Stimulated activated CD4-positive, alpha-beta T cell treated with anti-CD3 and anti-CD28 coated beads, Interleukin-2, amount 100 ng/mL, for 24 hours (primary cell): ENCODE results near the gene ACER3.
"Not testable (repeated sequence)": the region's sequence is repeated elsewhere in the genome, so short reads cannot be mapped to it uniquely, and the experiment has no call there.

ENCODE experiments used
- DNase-seq, 2 donors: peaks; one replicate each; pipeline ENCODE4 v3.0.0-alpha.2; 2020

The ACER3 gene

DNA sequence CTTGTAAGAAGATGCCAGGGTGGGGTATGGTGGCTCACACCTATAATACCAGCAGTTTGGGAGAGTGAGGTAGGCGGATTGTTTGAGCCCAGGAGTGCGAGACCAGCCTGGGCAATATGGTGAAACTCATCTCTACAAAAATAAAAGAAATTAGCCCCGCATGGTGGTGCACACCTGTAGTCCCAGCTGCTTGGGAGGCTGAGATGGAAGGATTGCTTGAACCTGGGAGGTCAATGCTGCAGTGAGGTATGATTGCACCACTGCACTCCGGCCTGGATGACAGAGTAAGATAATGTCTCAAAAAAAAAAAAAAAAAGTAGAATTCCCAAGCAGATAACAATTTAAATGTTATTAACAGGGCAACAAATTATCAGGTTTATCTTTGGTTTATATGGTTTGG, 20.2 kb downstream of the ACER3 start:
- no peak for DNase-seq

DNA sequence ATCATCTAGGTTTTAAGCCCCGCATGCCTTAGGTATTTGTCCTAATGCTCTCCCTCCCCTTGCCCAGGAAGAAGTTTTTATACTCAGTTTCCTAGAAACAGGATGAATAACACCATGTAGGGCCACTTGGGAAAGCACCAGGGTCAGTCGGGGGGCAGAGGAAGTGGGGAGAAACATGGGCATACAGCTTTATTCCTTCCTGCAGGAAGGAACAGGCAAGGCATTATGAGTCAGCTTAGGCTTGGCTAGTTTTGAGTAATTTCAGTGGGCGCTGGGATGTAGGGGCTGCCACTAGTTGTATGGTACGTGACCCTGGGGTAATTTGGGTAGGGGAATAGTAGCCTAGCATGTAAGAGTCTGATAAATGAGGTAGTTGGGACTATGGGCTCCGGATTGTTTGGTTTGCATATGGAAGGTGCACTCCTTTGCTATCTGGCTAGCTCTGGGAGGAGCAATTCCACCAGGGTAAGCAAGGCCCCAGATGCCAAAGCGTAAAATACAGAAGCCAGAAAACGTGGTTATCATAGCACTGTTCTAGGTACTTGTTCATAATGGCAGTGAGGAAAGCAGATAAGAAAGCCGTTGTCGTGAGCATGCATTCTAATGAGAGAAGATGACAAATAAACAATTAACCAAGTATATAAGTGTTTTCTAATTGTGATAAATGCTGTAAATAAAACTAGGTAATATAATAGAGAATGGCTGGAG, 24.8 kb downstream of the ACER3 start:
- no peak for DNase-seq

DNA sequence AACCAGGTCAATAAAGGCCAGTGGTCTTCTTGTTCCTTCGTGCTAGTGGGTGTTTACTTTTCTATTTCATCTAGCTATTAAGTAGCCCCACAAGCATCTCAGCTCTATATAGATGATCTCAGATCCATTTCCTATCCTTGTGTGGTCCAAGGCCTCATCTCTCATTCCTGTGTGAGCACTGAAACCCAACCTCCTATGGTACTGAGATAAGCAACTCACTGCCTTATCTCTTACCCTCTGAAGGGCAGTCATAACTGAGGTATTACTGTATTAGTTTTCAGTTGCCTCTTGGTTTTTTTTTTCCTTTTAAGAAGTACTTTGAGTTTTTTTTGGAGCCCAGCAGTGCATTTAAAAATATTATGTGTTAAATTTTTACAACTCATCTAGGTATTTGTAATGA, 28.3 kb downstream of the ACER3 start:
- DNase-seq: no peak

DNA sequence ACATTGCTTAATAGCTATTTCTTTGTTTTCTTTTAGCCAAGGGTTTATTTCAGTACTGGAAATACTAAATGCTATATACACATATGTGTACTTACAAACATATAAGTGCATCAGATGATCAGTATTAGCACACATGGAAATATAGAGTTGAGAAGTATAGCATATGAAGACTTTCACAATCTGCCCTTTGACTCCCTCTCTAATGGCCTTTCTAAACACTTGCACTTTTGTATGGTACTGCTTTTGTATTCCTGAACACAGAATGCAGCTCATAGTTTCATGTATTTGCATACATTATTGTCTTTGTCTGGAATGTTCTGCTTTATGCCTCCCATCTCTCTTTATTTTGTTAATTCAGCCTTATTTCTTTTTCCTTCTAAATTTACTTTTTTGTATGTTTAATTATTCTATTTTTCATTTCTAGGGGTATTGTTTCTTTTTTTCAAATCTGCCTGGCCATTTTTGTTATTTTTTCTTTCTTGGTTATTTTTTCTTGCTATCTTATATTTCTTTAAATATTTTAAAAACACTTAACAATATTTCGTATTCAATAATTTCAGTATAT, 28.8 kb downstream of the ACER3 start:
- no peak for DNase-seq

DNA sequence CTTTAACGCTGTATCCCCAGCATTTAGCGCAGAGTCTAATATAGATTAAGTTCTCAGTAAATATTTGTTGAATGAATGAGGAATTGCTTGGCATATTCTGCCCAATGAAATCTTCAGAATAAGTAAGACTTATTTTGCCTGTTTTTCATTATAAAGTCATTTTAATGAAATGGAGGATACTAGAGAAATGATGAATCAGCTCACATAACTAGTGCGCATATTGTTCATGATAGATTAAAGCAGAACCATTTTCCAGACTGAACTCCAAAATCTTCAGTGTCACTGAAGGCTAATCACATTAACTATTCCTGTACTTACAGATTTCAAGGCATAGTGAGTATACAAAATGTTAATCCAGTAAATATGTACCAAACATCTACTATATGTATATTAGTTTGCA, 29.6 kb downstream of the ACER3 start:
- no peak for DNase-seq

DNA sequence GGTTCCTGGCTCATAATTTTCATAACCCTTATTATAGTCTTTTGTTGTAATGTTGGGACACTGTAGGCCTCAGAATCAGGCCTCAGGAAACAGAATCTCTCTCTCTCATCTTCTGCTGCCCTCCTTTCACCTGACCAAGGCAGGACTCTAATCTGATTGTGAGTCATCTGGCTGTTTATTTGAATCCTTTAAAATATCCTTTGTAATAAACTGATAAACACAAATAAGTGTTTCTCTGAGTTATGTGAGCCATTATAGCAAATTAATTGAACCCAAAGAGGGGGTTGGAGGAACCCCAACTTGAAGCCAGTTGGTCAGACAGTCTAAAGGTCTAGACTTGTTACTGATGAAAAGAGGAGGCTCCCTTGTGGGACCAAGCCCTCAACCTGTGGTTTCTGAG, 30.6 kb downstream of the ACER3 start:
- DNase-seq: no peak

DNA sequence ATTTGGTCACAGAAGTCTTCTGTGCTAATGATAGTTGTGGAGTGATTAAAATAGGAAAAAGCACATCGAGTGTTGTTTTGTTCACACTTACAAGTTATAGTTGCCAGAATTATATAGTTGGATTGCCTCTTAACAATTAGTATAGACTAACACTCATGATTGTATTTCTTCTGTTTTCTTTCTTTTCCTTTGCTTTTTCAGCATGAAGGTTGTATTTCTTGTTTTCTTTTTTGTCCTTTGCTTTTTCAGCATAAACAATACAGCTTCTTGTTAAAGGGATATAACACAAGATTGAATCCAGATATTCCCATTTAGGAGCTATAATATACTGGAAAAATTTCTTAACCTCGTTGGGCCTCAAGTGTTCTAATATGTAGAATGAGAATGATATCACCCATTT, 31.1 kb downstream of the ACER3 start:
- DNase-seq: no peak

DNA sequence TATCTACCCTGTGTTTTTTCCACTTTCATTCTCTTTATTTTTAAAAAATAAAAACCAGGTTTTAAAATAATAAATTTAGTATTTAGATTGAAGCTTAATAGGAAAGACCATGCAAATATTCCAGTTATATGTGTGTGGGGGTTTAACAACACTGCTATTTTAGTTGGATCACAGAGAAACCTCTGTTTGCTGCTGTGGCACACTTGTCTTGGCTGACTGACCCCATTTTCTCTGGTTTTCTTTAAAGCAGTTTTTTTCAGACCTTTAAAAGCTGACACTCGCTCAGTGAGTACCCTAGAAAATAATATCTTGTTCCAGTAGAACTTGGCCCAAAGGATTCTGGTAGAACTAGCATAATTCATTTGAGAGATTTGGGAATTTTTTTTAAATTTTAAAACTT, 31.6 kb downstream of the ACER3 start:
- DNase-seq: no peak

DNA sequence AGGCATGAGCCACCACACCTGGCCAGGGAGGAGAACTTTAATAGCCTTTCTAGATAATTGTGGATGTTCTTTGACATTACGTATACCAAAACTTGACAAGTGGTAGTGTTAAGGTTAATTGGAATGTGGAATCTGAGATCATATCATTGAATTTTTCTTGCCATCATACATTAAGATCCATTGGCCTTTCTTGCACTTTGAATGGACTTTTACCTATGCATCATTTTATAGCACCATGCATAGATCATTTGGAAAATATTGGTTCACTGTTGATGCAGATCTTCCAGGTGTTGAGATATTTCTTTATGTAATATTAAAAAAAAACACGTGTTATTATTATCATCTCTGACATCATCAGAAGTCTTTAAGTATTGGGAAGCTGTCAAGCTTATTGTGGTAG, 36.5 kb downstream of the ACER3 start:
- DNase-seq: no peak

DNA sequence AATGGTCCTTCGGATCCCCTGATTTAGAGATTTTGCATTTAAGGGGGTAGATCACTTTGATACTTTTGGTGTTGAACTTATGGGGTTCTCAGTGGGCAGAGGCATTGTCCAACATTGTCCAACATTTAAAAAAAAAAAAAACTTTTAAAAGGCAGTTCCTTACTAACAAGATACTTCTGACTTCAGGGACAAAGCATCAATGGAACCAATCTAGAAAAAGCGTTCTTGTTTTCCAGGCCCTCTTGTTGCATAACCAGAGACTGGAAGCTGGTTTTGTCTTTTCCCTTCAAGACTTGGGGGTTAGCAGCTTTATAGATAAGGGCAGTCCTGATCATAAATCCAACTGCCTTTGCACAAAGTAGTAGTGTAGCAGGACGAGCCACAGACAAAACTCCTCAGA, 40.4 kb downstream of the ACER3 start:
- no peak for DNase-seq

DNA sequence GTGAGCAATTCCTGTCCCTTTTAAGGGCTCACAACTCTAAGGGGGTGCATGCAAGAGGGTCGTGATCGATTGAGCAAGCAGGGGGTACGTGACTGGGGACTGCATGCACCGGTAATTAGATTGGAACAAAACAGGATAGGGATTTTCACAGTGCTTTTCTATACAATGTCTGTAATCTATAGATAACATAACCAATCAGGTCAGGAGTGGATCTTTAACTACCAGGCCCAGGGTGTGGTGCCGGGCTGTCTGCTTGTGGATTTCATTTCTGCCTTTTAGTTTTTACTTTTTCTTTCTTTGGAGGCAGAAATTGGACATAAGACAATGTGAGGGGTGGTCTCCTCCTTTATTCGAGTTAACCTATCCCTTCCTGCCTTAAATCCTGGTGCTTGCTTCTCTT, 40.9 kb downstream of the ACER3 start:
- not testable (repeated sequence) for DNase-seq

DNA sequence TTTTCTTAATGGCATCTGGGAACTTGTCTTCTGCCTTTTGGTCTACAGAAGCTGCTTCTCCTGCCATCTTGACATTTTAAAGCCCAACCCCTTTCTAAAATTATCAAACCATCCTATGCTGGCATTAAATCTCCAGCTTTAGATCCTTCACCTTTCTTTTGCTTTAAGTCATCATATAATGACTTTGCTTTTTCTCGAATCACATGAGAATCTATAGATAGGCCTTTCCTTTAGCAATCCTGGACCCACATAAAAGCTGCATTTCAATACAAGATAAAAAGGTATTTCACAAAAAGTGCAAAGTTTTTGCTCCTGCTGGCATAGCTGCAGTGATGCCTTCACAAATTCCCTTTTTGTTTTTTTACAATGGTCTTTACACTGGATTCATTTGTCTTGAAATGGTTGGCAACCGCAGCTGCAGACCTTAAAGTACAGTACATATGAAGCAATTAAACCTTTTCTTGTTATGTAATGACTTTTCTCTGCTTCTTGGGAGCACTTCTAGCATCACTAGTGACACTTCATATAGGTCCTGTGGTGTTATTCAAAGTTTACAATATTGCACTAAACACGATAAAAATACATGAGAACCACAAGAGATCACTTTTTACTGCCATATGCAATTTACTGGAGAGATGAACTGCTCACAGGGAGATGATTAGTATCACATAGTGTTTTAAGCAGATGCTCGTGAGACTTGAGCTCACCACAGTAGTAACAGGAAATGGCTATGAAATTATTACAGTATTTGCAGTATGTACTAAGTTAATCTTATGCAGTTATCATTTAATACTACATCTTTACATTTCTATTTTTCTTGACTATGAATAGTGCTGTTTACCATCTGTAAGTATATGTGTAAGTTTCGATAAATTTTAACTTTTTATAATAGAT, 41.6 kb downstream of the ACER3 start:
- no peak for DNase-seq

DNA sequence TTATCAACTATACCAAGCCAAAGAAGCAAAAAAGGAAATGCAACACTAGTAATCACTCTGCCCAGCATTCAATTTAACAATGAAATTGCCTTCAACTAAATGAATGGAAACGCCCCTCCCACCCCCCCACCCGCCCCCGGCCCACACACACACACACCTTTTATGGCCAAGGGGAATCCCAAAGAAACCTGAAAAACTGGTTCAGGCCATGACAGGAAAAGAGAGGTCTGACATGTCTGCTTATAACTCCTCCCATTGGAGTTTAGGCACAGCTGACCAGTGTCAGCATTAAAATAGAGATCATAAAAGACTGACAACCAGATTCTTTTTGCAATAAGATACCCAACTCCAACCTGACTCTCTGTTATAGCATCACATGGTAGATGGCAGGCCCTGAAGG, 42.6 kb downstream of the ACER3 start:
- no peak for DNase-seq

DNA sequence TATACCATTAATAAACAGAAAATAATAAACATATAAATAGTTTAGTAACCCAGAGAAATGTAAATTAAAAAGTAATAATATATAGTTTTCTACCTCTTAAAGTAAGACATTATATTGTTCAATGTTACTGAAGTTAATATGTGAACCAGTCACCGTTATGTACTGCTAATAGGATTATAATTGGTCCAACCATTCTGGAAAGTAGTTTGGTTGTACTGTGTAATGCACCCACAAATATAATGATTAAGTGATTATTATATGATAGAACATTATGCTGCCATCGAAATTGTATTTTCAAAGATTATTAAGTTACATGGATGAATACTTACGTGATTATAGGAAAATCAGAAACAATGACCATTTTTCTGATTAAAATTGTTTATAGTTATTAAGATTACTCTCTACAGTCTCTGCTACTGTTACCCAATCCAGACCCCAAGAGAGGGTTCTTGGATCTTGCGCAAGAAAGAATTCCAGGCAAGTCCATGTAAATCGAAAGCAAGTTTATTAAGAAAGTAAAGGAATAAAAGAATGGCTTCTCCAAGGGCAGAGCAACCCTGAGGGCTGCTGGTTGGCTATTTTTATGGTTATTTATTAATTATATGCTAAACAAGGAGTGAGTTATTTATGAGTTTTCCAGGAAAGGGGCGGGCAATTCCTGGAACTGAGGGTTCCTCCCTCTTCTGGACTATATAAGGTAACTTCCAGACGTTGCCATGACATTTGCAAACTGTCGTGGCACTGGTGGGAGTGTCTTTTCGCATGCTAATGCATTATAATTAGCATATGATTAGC, 50.1 kb downstream of the ACER3 start:
- no peak for DNase-seq

DNA sequence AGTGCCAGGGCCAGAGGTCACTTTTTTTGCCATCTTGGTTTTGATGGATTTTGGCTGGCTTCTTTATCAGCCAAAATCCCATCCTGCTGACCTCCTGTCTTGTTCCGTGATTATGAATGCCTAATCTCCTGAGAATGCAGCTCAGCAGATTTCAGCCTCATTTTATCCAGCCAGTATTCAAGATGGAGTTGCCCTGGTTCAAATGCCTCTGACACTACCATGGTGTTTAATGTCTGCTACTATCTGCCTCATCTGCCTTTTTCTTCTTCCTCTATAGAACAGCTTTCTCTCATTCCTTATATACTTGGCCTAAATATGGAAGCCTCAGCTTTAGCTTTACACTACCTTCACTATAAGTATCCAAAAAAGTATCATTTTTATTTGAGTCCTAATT, 50.7 kb downstream of the ACER3 start:
- DNase-seq: no peak

DNA sequence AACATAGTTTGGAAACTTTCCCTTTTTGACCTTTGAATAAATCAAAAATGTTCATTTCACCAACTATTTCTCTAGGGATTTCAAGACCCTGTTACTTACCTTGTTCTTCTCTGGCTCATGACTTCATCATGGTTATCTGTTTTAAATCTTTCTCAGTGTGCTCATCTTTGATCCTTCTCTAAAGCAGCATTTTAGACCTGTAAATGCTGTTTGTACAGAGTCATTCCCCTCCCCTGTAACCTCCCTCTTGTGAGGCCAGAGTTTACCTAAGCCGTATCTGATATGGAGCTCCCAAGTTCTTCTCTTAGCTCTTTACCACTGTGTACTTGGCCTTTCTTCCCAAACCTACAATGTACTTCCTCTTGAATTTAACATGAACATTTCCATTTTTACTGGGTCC, 56.0 kb downstream of the ACER3 start:
- DNase-seq: no peak

DNA sequence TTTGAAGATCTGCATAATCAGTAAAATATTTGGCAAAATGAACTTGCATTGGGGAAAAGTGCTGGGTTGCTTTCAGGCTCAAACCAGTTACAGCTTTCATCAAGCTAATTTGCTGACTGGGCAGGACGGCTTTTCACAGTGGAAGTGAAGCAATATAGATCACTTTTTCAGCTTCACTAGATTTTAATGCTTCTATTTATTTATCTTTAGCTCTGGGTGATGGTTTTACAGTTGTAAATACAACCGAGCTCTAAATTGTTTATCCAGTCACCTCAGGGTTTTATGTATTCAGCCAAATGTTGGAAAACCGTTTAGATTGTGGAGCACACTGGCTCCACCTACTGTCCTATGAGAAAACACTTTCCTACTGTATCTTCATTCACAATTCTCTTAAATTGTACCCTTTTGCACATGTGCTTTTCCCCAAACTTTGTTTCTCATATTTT, 58.2 kb downstream of the ACER3 start:
- peak in 1 of 2 donors; percentile 6 for DNase-seq

DNA sequence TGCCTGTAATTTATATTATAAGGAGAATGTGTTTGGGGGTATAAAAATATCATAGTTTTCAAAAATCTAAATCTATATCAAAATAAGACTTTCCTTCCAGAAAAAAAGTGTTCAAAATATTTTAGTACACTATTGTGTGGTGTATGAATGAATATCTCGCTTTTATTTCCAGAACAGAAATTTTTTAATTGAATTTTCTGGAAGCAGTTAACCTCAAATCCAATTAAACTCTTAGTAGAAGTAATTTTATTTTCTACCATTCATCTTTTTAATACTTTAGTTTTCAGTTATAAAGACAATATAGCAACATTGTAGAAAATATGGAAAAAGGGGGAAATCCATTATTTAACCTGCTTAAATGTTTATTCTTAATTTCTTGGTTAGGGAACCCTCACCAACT, 58.7 kb downstream of the ACER3 start:
- no peak for DNase-seq

DNA sequence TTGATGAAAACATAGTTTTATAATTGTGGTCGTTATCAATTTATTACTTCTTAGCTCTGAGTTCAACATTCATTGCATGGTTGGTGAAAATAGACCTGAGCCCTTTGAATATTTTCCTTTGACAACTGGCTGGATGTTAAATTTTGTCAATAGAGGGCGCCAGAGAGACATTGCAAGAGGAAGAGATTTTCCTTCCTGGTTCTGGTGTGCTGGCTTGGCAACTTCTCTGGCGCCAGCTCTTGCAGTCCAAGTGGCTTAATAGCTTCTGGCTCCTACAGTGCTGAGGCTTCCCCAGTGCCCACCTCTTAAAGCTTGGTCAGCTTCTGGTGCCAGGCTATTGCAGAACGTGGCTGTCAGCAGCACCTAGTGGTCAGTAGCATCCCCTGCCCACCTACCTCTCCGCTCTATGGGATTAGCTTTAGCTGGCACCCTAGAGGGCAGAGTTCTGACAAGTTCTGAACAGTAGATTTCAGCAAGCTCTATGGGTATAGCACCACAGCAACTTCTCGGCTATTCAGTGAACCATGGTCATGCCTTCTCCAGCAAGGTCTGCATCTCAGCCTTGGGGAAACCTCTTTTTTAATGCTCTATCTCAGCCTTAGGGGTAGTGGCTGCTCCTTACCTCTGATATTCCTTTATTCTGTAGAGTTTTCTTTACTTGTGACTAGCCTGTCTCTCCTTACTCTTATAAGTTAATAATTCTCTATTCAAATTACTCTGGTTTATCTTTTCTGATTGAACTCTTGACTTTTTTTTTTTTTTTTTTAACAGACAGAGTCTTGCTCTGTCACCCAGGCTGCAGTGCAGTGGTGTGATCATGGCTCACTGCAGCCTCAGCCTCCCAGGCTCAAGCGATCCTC, 59.4 kb downstream of the ACER3 start:
- DNase-seq: peak; percentile 44 to 60

DNA sequence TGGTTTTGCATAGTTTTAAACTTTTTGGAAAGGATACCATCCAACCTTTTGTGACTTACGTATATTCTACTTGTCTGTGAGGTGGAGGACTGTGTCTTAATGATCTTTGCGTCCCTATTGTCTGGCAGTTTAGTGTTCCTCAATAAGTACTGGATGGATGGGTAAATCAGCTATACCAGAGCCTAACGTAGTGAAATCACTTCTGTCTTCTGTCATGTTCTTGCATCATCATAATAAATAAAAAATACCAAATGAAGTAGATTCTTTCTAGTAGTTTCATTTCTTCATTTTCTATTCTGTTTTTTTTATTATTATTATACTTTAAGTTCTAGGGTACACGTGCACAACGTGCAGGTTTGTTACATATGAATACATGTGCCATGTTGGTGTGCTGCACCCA, 66.4 kb downstream of the ACER3 start:
- DNase-seq: no peak

DNA sequence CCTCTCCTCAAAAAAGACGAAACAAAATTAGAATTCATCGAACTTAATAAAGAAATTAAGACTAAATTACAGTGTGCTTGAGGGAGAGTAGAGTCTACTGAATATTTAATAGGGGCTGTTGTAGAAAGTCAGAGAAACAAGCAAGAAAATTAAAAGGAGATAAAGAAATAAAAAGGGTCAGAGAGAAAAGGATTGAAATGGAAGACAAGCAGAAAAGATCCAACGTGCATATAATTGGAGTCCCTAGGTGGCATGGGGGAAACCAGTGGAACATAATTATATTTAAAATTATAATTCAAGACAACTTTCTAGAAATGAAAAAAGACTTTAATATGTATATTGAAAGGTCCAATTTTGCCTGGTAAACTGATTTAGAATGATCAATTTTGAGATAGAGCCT, 74.3 kb downstream of the ACER3 start:
- no peak for DNase-seq

DNA sequence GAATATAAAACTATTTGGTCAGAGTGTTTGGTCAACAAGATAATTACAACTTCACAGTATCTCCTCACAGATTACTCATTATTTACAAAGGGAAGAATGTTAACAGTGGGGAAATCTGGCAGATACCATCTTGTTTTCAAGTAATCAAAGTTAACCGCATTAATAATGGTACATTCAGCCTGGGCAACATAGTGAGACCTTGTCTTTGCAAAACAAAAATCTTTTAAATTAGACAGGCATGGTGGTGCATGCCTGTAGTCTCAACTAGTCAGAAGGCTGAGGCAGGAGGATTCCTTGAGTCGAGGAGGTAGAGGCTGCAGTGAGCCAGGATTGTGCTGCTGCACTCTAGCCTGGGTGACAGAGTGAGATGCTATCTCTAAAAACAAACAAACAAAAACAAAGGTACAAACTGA, 78.5 kb downstream of the ACER3 start:
- DNase-seq: no peak
